Mesendoderm (in vitro differentiated cells): ENCODE data around the gene NCK2.

Source experiments
- DNase-seq: peaks from one replicate; pipeline ENCODE4 v3.0.0; 2013
- H2AK5ac ChIP-seq: 2 replicates; pipeline ENCODE4 v1.6.1; 2013; ENCODE audit warnings: low read length, inconsistent platforms
- H2BK120ac ChIP-seq: 2 replicates; pipeline ENCODE4 v1.6.1; 2013; ENCODE audit warnings: low read depth, mild to moderate bottlenecking, low read length, moderate library complexity, mixed read lengths
- H2BK15ac ChIP-seq: replicated peaks from 2 replicates; pipeline ENCODE4 v1.6.1; 2013; ENCODE audit warnings: low read depth, mild to moderate bottlenecking, moderate library complexity
- H2BK5ac ChIP-seq: 2 replicates; pipeline ENCODE4 v1.6.1; 2013; ENCODE audit warnings: low read length, inconsistent platforms
- H3K18ac ChIP-seq: 2 replicates; pipeline ENCODE4 v1.6.1; 2013; ENCODE audit warnings: mild to moderate bottlenecking, low read length, mixed read lengths
- H3K23ac ChIP-seq: one replicate; pipeline ENCODE4 v1.6.1; 2013; ENCODE audit warnings: low read length
- H3K27ac ChIP-seq: 2 replicates; pipeline ENCODE4 v1.5.1; 2013; ENCODE audit warnings: low read depth, mild to moderate bottlenecking, inconsistent platforms, low read length, moderate library complexity
- H3K27me3 ChIP-seq: 2 replicates; pipeline ENCODE4 v1.6.1; 2013; ENCODE audit warnings: low read length, control low read depth, mild to moderate bottlenecking, inconsistent platforms; ENCODE audit not compliant: insufficient read depth, poor library complexity
- H3K36me3 ChIP-seq: 2 replicates; pipeline ENCODE4 v1.6.1; 2013; ENCODE audit warnings: low read length, inconsistent platforms; ENCODE audit not compliant: control insufficient read depth, insufficient read depth
- H3K4ac ChIP-seq: one replicate; pipeline ENCODE4 v1.6.1; 2013; ENCODE audit warnings: low read depth, mild to moderate bottlenecking, low read length, moderate library complexity
- H3K4me1 ChIP-seq: 2 replicates; pipeline ENCODE4 v1.6.1; 2013; ENCODE audit warnings: low read depth, low read length, inconsistent platforms; ENCODE audit not compliant: control insufficient read depth
- H3K4me2 ChIP-seq: 2 replicates; pipeline ENCODE4 v1.6.1; 2013; ENCODE audit warnings: low read length
- H3K4me3 ChIP-seq: 2 replicates; pipeline ENCODE4 v1.5.1; 2013; ENCODE audit warnings: mild to moderate bottlenecking, low read length
- H3K56ac ChIP-seq: one replicate; pipeline ENCODE4 v1.6.1; 2013; ENCODE audit warnings: low read length
- H3K79me1 ChIP-seq: 2 replicates; pipeline ENCODE4 v1.6.1; 2013; ENCODE audit warnings: low read length, inconsistent platforms
- H3K79me2 ChIP-seq: 2 replicates; pipeline ENCODE4 v1.6.1; 2013; ENCODE audit warnings: mild to moderate bottlenecking, low read length; ENCODE audit not compliant: control insufficient read depth, insufficient read depth
- H3K9ac ChIP-seq: 2 replicates; pipeline ENCODE4 v1.6.1; 2013; ENCODE audit warnings: low read length, inconsistent platforms
- H4K5ac ChIP-seq: one replicate; pipeline ENCODE4 v1.6.1; 2013; ENCODE audit warnings: low read length
- H4K8ac ChIP-seq: one replicate; pipeline ENCODE4 v1.6.1; 2013; ENCODE audit warnings: low read depth, mild to moderate bottlenecking, control low read depth, low read length, moderate library complexity
- WGBS: extraction: QIAGEN DNeasy Blood & Tissue Kit; methylation state at CpG from one replicate; pipeline ENCODE4 v1.1.7; 2013; ENCODE audit warnings: low lambda C conversion rate, missing lambda C conversion rate; ENCODE audit not compliant: insufficient coverage; ENCODE audit errors: extremely low coverage; 5-methylcytosine and 5-hydroxymethylcytosine counted together

Gene NCK2

DNA sequence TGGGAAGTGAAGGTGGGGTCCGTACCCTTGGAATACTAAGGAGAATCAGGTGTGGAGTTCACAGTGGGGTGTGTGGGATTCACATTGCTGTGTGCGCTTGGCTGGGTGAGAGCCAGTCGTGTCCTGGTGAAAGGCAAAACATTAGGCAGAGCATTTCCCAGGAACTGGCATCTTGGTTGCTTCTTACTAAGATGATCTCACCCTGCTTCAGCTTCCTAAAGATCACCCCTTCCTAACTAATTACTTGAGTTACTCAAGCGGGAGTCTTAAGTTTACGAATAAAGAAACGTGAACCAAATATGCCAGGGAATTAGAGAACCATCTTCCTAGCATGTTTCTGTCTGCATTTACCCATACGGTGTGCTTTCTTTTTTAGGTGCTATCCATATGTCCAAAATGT lies 122.9 kb downstream of the NCK2 start:
- H2BK120ac ChIP-seq, result no peak overlapping the region

DNA sequence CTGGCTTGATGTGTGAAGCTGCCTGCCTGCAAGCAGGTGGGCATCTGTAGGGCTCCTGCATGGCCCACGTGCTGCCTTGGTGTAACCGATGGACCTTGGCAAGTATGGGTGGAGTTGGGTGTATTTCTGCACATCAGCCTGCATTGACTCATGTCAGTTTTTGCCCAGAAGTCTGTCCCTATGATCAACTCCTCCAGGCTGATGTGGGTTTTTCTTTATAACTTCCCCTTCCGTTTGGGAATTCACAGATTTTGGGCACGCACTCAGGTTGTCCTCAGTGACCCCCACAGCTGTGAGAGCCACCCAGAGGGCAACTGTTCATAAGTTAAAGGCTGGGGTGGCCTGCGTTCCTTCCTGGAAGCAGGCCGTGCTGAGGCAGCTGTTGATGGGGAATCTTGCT lies 123.3 kb downstream of the NCK2 start:
- no peak overlapping the region for H2AK5ac ChIP-seq
- H2BK120ac ChIP-seq, result no peak overlapping the region
- H3K23ac ChIP-seq, result no peak overlapping the region
- no peak overlapping the region for H3K56ac ChIP-seq
- no peak overlapping the region for H3K4me2 ChIP-seq
- H3K36me3 ChIP-seq, result no peaks in the 10 kb centered on the region
- peaks cover 27% of the 10 kb centered on the region for H3K79me2 ChIP-seq
- no CpG with 5 or more reads among the region's 6 CpGs for WGBS
- H3K9ac ChIP-seq, result no peak overlapping the region
- H3K79me1 ChIP-seq, result peaks cover 47% of the 10 kb centered on the region
- H4K8ac ChIP-seq, result no peak overlapping the region
- H3K18ac ChIP-seq, result no peak overlapping the region
- H2BK5ac ChIP-seq, result no peak overlapping the region
- H4K5ac ChIP-seq, result no peak overlapping the region
- no peak overlapping the region for H3K4ac ChIP-seq
- no peak overlapping the region for H3K27ac ChIP-seq
- no peak overlapping the region for H3K4me3 ChIP-seq
- no peak for DNase-seq
- no peak overlapping the region for H2BK15ac ChIP-seq
- no peaks in the 10 kb centered on the region for H3K4me1 ChIP-seq
- H3K27me3 ChIP-seq, result no peaks in the 10 kb centered on the region

More for the DNA sequence above, 122.9 kb downstream of the NCK2 start:
- DNase-seq, result no peak
- H3K23ac ChIP-seq, result no peak overlapping the region
- no peaks in the 10 kb centered on the region for H3K4me1 ChIP-seq
- no peak overlapping the region for H3K27ac ChIP-seq
- no CpG with 5 or more reads among the region's 7 CpGs for WGBS
- H3K27me3 ChIP-seq, result no peaks in the 10 kb centered on the region
- no peak overlapping the region for H2AK5ac ChIP-seq
- no peaks in the 10 kb centered on the region for H3K36me3 ChIP-seq
- H3K56ac ChIP-seq, result no peak overlapping the region
- H4K5ac ChIP-seq, result no peak overlapping the region
- no peak overlapping the region for H3K4ac ChIP-seq
- H3K79me2 ChIP-seq, result peaks cover 27% of the 10 kb centered on the region
- H2BK5ac ChIP-seq, result no peak overlapping the region
- H3K4me3 ChIP-seq, result no peak overlapping the region
- peaks cover 47% of the 10 kb centered on the region for H3K79me1 ChIP-seq
- H3K9ac ChIP-seq, result no peak overlapping the region
- H3K4me2 ChIP-seq, result no peak overlapping the region
- H4K8ac ChIP-seq, result no peak overlapping the region
- H3K18ac ChIP-seq, result no peak overlapping the region
- no peak overlapping the region for H2BK15ac ChIP-seq

DNA sequence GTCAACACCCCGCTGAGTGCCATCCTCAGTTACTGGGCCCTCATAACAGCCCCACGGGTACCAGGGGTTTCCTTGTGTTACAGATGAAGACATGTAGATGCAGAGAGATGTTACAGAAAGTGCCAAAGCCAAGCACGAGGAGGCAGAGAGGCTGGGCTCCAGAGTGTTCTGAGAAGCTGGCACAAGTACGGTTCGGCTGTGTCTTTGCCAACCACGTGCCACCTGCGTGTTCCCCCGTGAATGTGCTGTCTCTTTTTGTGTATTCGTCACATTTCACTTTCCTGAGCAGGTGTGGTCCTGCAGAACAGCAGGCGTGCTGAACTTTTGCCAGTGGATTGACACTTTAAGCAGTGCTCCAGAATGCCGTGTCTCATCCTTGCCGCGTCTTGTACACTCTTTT lies 124.6 kb downstream of the NCK2 start:
- Histone ChIP-seq H3K56ac (no peak overlapping the region), H3K18ac (no peak overlapping the region), H3K36me3 (no peaks in the 10 kb centered on the region), H3K4ac (no peak overlapping the region), H3K23ac (no peak overlapping the region), H3K79me2 (peaks cover 25% of the 10 kb centered on the region), H2BK120ac (no peak overlapping the region), H4K5ac (no peak overlapping the region), H3K9ac (no peak overlapping the region), H3K27ac (no peak overlapping the region), H3K4me2 (no peak overlapping the region), H2BK15ac (no peak overlapping the region), H2AK5ac (no peak overlapping the region), H3K27me3 (no peaks in the 10 kb centered on the region), H3K79me1 (peaks cover 46% of the 10 kb centered on the region), H2BK5ac (no peak overlapping the region), H3K4me3 (no peak overlapping the region), H3K4me1 (no peaks in the 10 kb centered on the region), H4K8ac (no peak overlapping the region)
- no peak for DNase-seq
- no CpG with 5 or more reads among the region's 13 CpGs for WGBS

GRCh38 chr2:105870062-105870461 lies 125.3 kb downstream of the NCK2 start:
- H3K56ac ChIP-seq, result no peak overlapping the region
- no peaks in the 10 kb centered on the region for H3K27me3 ChIP-seq
- no peak overlapping the region for H3K4ac ChIP-seq
- no peak overlapping the region for H3K23ac ChIP-seq
- H3K27ac ChIP-seq, result no peak overlapping the region
- no CpG with 5 or more reads among the region's 4 CpGs for WGBS
- no peak overlapping the region for H3K9ac ChIP-seq
- DNase-seq, result no peak
- H3K79me2 ChIP-seq, result peaks cover 25% of the 10 kb centered on the region
- no peak overlapping the region for H4K5ac ChIP-seq
- H4K8ac ChIP-seq, result no peak overlapping the region
- no peaks in the 10 kb centered on the region for H3K4me1 ChIP-seq
- no peak overlapping the region for H2BK120ac ChIP-seq
- no peak overlapping the region for H2BK5ac ChIP-seq
- no peak overlapping the region for H3K4me2 ChIP-seq
- peaks cover 41% of the 10 kb centered on the region for H3K79me1 ChIP-seq
- H3K4me3 ChIP-seq, result no peak overlapping the region
- no peak overlapping the region for H2BK15ac ChIP-seq
- H2AK5ac ChIP-seq, result no peak overlapping the region
- H3K36me3 ChIP-seq, result no peaks in the 10 kb centered on the region
- no peak overlapping the region for H3K18ac ChIP-seq

GRCh38 chr2:105870858-105871257 lies 126.1 kb downstream of the NCK2 start:
- Histone ChIP-seq H3K4ac (no peak overlapping the region), H2BK15ac (no peak overlapping the region), H4K8ac (no peak overlapping the region), H3K4me1 (no peaks in the 10 kb centered on the region), H3K79me2 (peaks cover 23% of the 10 kb centered on the region), H2BK120ac (no peak overlapping the region), H4K5ac (no peak overlapping the region), H3K27me3 (no peaks in the 10 kb centered on the region), H3K27ac (no peak overlapping the region), H3K23ac (no peak overlapping the region), H3K36me3 (no peaks in the 10 kb centered on the region), H3K18ac (no peak overlapping the region), H3K4me3 (no peak overlapping the region), H3K79me1 (peaks cover 39% of the 10 kb centered on the region), H3K56ac (no peak overlapping the region), H3K4me2 (no peak overlapping the region), H3K9ac (no peak overlapping the region), H2BK5ac (no peak overlapping the region), H2AK5ac (no peak overlapping the region)
- DNase-seq, result no peak
- WGBS, result no CpG with 5 or more reads among the region's 11 CpGs

DNA sequence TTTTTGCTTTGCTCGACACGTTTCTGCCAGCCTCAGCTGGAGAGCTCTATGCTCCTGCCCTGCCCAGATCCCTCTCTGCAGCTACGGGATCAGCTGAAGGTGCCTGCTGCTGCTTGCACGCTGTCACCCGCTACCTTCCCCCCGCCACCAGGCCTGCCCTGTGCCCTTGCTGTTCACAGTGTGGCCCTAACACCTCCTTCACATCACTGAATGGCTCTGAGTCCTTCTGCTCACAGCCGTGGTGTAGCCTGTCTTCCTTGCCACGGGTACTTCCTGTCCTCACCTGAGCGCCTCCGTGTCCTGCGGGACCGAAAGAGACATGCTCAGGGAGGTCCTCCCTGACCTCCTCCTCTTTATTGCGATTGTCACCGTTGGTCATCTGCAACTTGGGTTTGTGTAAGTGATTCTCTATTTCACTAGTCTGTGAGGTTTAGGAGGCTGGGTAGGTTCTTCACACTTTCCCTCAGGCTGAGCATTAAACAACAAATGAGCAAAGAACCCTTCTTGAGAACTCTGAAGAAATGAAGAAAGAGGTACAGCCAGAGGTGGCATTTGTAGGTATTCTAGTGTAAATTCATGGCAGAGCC lies 127.5 kb downstream of the NCK2 start:
- H3K4me1 ChIP-seq, result no peaks in the 10 kb centered on the region
- H2AK5ac ChIP-seq, result no peak overlapping the region
- H3K23ac ChIP-seq, result no peak overlapping the region
- H3K4me3 ChIP-seq, result no peak overlapping the region
- no peak overlapping the region for H3K9ac ChIP-seq
- no peak overlapping the region for H3K56ac ChIP-seq
- H3K4ac ChIP-seq, result no peak overlapping the region
- H3K4me2 ChIP-seq, result no peak overlapping the region
- DNase-seq, result no peak
- no peak overlapping the region for H4K8ac ChIP-seq
- H3K18ac ChIP-seq, result no peak overlapping the region
- no CpG with 5 or more reads among the region's 14 CpGs for WGBS
- no peaks in the 10 kb centered on the region for H3K36me3 ChIP-seq
- peaks cover 19% of the 10 kb centered on the region for H3K79me2 ChIP-seq
- H3K27me3 ChIP-seq, result no peaks in the 10 kb centered on the region
- H3K27ac ChIP-seq, result no peak overlapping the region
- no peak overlapping the region for H2BK15ac ChIP-seq
- H2BK120ac ChIP-seq, result no peak overlapping the region
- no peak overlapping the region for H4K5ac ChIP-seq
- H3K79me1 ChIP-seq, result peaks cover 38% of the 10 kb centered on the region
- H2BK5ac ChIP-seq, result no peak overlapping the region
